Measurements from ENCODE around the gene TMEM44. TPM values are rescaled to one million over a fixed set of nuclear protein-coding genes. Genes with fewer than 3 reads are reported as not detected.

TMEM44 gene
- 6.9 and 7.3 TPM in 2 replicates for total RNA-seq

- intact Hi-C loops (cut with micrococcal nuclease): loop anchor here (5.0 kb wide), 1 partner anchor 39 kb away; the partner anchor contains the start of gene LSG1
Measured at GRCh38 chr3:194633349-194634004, at the start of gene TMEM44. Gene TMEM44 (minus strand): TSS chr3:194633419. CDS start chr3:194633215, 204 bp downstream.

DNA sequence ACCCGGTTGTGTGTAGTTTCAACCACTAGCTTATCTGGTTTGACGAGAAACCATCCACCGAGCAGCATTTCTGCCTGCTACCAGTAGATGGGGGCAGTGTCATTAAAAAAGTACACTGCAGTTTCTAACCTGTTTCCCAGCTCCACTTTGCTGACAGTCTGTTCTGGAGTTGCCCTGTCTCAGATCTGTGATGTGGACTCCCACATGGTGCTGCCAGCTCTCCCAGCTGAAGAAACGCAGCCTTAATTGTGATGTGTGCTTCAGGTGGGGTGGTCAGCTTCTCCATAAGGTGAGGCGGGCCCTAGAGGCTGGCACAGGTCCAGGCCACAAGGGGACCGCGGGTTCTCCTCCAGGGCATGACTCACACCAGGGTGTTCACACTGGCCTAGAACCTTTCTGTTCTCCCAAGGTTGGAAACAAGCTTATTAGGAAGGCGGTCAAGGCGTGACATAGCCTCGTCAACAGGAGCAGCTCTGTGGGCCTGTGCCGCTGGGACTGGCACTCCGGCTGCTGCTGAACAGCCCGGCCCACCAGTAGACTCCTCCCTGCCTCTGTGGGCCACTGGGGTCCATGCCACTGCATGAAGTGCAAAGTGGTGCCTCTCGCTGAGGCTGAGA, 49.6 kb upstream of the TMEM44 start:
- intact Hi-C loops (cut with micrococcal nuclease): loop anchor here (1.0 to 5.0 kb wide), 3 partner anchors 423 to 839 kb away; no protein-coding TSS in a partner anchor

DNA sequence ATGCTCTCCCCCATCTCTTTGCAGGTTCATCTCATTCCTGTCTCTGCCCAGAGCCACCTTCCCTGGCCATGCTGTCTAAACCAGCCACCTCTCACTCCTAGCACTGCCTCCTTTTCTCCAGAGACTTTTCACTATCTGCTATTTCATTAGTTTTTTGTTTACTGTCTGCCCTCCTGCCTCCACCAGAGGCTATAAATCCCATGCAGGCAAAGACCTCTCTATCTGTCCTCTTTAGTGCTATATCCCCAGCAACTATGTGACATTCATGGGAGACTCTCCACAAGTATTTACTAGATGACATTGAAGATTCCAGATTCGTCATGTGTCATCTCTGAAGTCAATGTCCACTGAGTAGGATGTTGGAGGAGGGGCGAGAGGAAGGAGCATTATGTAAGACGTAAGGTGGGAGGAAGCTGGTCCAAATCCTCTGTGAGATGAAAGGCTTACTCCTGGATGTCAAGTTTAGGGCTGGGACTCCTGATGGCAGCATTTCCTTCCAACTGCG, 49.0 kb upstream of the TMEM44 start:
- intact Hi-C loops (cut with micrococcal nuclease): loop anchor here (1.0 to 5.0 kb wide), 3 partner anchors 424 to 840 kb away; no protein-coding TSS in a partner anchor

- intact Hi-C loops (cut with micrococcal nuclease): loop anchor here (5.0 kb wide), 1 partner anchor 841 kb away; no protein-coding TSS in a partner anchor
Measured at GRCh38 chr3:194680888-194681615, 47.8 kb upstream of the TMEM44 start.

GRCh38 chr3:194676471-194676870, 43.3 kb upstream of the TMEM44 start:
- intact Hi-C loops (cut with micrococcal nuclease): loop anchor here (5.0 kb wide), 1 partner anchor 534 kb away; no protein-coding TSS in a partner anchor

DNA sequence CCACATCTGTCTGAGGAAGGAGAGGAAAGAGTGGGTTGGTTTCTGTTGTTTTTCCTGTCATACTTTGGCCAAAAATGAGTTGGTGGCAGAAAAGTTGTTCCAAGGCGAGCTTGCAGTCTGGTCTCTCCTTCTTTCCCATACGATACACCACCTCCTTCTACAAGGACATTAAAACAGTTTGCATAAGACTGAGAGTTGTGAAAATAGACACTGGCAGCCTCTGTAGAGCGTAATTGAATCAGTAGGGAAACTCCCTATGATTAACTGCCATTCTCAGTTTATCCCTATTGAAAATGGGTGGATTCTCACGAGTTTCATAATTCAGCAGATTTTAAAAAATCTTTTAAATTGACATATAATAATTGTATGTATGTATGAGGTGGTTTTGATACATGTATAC, 42.5 kb upstream of the TMEM44 start:
- intact Hi-C loops (cut with micrococcal nuclease): loop anchor here (5.0 kb wide), 1 partner anchor 533 kb away; no protein-coding TSS in a partner anchor

- intact Hi-C loops (cut with micrococcal nuclease): loop anchor here (5.0 kb wide), 1 partner anchor 533 kb away; no protein-coding TSS in a partner anchor
Measured at GRCh38 chr3:194675081-194675640, 41.9 kb upstream of the TMEM44 start.

DNA sequence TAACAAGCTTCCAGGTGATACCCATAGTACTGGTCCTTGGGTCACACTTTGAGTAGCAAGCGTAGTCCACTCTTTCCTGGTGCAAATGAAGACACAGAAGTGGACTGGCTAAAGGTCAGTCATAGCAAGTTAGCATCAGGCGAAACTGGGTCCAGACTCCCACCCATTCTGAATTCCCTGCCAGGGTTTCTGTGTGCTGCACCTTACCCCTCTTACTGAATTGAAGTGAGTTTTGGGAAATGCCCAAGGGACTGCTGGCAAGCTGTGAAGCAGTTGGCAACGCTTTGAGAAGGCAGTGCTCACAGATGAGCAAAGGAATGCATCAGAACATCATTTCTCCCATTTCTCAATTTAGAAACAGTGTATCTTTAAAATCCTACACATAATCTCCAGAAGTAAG, 40.5 kb upstream of the TMEM44 start:
- intact Hi-C loops (cut with micrococcal nuclease): loop anchor here (5.0 kb wide), 4 partner anchors 41 to 869 kb away; partner anchors contain the start of genes ACAP2, PPP1R2 and TMEM44

DNA sequence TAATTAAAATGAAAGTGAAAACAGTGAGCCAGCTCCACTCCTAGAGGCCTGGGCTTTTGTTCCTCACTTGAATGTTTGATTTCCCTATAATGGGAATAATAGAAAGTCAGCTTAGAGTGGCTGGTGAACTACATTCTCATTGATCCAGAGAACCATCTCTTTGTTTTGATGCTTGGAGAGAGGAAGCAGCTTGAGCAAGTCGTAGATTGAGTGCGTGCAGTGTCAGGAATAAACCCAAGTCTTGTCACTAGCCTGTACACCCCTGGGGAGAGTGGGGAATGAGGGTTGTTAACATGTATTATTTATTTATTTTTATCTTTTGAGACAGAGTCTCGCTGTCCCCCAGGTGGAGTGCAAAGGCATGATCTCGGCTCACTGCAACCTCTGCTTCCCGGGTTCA, 39.7 kb upstream of the TMEM44 start:
- intact Hi-C loops (cut with micrococcal nuclease): loop anchor here (1.0 to 5.0 kb wide), 9 partner anchors 12 to 869 kb away; partner anchors contain the start of genes ACAP2, ATP13A3, FAM43A and PPP1R2

- intact Hi-C loops (cut with micrococcal nuclease): loop anchor here (1.0 to 5.0 kb wide), 10 partner anchors 13 to 870 kb away; partner anchors contain the start of genes ACAP2, ATP13A3, FAM43A and PPP1R2
Measured at GRCh38 chr3:194671900-194672808, 38.9 kb upstream of the TMEM44 start, which contains the start of gene LSG1. Gene LSG1 (minus strand): TSS chr3:194672191. CDS start chr3:194672162, 29 bp downstream.

- intact Hi-C loops (cut with micrococcal nuclease): loop anchor here (1.0 to 5.0 kb wide), 5 partner anchors 39 to 871 kb away; partner anchors contain the start of genes ACAP2, PPP1R2 and TMEM44
Measured at GRCh38 chr3:194671511-194671899, 38.3 kb upstream of the TMEM44 start.

DNA sequence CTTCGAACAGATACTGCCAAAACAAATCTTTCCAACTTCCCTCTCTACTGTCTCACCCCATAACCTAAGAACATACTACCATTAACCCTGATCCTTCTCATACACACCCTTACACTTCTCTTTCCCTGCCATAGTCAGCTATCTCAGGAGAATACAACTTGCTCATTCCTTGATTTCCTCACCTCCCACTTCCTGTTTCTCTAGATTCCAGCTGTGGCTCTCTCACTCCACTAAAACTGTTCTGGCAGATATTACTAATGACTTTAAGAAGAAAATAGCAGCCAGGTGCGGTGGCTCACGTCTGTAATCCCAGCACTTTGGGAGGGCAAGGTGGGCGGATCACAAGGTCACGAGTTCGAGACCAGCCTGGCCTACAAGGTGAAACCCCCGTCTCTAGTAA, 34.1 kb upstream of the TMEM44 start:
- intact Hi-C loops (cut with micrococcal nuclease): no loop called here

- intact Hi-C loops (cut with micrococcal nuclease): no loop called here
Measured at GRCh38 chr3:194664857-194665256, 31.6 kb upstream of the TMEM44 start.

- intact Hi-C loops (cut with micrococcal nuclease): no loop called here
Measured at GRCh38 chr3:194661946-194662345, 28.7 kb upstream of the TMEM44 start.

DNA sequence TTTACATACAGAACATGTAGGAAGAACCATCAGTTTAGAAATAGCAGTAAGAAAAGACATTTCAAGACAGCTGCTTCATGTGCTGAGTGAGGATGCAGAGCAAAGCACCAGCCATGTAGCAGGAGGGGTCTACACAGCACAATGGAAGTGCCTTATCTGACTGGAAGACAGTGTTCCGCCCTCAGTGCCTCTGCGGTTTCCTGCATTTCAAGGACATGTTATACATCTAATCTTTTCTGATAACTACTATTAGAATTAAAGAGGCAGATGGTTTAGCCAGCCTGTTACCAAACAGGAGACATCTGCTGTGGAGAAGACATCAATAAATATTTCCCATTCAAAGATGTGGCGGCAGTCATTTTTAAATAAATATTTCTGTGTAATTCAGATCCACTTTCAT, 28.2 kb upstream of the TMEM44 start:
- intact Hi-C loops (cut with micrococcal nuclease): no loop called here

DNA sequence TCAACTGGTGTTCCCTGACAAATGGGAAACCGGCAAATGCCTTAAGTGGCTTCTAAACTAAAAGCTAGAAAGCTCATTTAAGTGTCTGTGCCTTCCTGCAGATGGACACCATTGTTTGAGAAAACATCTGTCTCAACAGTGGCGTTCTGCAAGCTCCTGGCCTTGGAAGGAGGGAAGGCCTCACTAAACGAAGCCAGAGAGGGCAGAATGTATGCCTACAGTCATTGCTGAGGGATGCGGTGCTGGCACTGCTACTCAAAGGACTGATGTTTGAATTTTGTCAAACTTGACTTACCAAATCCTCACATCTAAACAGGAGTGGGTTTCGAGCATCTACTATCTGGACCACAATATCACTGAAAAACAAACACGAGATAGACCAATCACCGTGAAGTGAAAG, 26.6 kb upstream of the TMEM44 start:
- intact Hi-C loops (cut with micrococcal nuclease): no loop called here

DNA sequence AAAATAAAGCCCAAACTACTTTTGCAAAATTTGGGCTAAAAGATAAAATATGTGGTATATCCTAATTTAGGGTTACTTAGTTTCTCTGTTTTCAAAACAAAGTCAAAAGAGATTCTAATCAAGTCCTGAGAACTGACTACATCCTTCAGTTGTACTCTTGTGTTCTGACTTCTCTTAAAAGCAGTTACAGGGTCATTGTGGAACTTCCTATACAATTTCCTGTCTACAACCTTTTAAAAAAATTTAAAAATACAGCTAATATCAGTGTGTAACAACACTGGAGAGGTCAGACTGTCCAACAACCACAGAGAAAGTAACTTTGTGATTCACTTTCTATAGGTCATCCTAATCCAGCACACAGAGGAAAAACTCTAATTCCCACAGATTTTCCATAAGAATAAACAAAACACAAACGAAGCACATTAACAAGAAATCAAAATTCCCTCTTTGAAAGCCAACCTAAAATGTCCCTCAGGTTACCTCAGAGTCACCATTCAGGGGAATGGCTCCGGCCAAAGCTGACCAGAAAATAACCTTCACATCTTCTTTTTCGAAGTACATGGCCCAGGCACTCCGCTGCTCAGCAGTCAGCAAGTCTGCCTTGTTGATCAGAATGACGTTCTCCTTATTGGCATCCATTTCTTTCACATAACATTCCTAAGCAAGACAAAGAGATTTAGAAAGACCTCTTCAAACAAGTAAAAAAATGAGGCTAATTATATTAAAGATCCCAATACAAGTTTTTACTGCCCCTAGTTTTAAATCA, 25.4 kb upstream of the TMEM44 start:
- intact Hi-C loops (cut with micrococcal nuclease): no loop called here

- intact Hi-C loops (cut with micrococcal nuclease): no loop called here
Measured at GRCh38 chr3:194657439-194657838, 24.2 kb upstream of the TMEM44 start.

GRCh38 chr3:194654443-194654842, 21.2 kb upstream of the TMEM44 start:
- intact Hi-C loops (cut with micrococcal nuclease): no loop called here
